BLaER1 treated with 17β-estradiol and CSF1 and Interleukin-3, amounts not matched to agents 10 nM and 100 nM (cell line): Measurements from ENCODE around the gene IL3RA.

ENCODE experiments used
- H3K27ac ChIP-seq, 11 experiments: shearing (Covaris generic); formaldehyde crosslinking; 2 replicates each; pipeline ENCODE4 v1.8.1; 2022
- H3K27me3 ChIP-seq, 11 experiments: shearing (Covaris generic); formaldehyde crosslinking; 2 replicates each; pipeline ENCODE4 v1.8.1; 2022
- H3K36me3 ChIP-seq, 11 experiments: shearing (Covaris generic); formaldehyde crosslinking; 2 replicates each; pipeline ENCODE4 v1.8.1; 2022
- H3K4me1 ChIP-seq, 10 experiments: shearing (Covaris generic); formaldehyde crosslinking; 2 replicates each; pipeline ENCODE4 v1.8.1; 2022
- H3K4me2 ChIP-seq, 11 experiments: shearing (Covaris generic); formaldehyde crosslinking; 2 replicates each; pipeline ENCODE4 v1.8.1; 2022
- H3K4me3 ChIP-seq, 10 experiments: shearing (Covaris generic); formaldehyde crosslinking; 2 replicates each; pipeline ENCODE4 v1.8.1; 2022
- H3K9ac ChIP-seq, 11 experiments: shearing (Covaris generic); formaldehyde crosslinking; 2 replicates each; pipeline ENCODE4 v1.8.1; 2022
- H3K9me3 ChIP-seq, 11 experiments: shearing (Covaris generic); formaldehyde crosslinking; replicated peaks in 1 of 11; 2 replicates each; pipeline ENCODE4 v1.8.1; 2022
- H4K20me1 ChIP-seq, 11 experiments: shearing (Covaris generic); formaldehyde crosslinking; 2 replicates each; pipeline ENCODE4 v1.8.1; 2022
- Cebpa-rat ChIP-seq, 11 experiments: shearing (Covaris generic); IDR thresholded peaks; 2 replicates each; pipeline ENCODE4 v1.8.1; 2022

Gene IL3RA

DNA sequence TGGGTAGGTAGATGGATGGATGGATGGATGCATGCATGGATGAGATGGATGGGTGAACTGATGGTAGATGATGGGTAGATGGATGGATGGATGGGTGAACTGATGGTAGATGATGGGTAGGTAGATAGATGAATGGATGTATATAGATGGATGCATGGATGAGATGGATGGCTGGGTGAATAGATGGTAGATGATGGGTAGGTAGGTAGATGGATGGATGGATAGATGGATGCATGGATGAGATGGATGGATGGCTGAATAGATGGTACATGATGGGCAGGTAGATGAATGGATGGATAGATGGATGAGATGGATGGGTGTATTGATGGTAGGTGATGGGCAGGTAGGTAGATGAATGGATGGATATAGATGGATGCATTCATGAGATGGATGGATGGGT lies 70.5 kb downstream of the IL3RA start:
- no peaks in the 10 kb centered on the region for H3K27me3 ChIP-seq
- peaks cover 0 to 12% (median 10%) of the 10 kb centered on the region in 10 experiments; a peak in 14 of 20 replicates for H3K4me1 ChIP-seq
- no peak overlapping the region for H3K9ac ChIP-seq
- H3K4me3 ChIP-seq, result no peak overlapping the region
- H3K9me3 ChIP-seq, result peaks cover 0 to 46% (median 36%) of the 10 kb centered on the region in 11 experiments; a peak in 19 of 22 replicates
- H3K4me2 ChIP-seq, result no peak overlapping the region
- TF ChIP-seq Cebpa-rat (IDR thresholded peaks at IDR 0.05), result no peak
- H4K20me1 ChIP-seq, result peaks cover 0 to 26% (median 10%) of the 10 kb centered on the region in 11 experiments; a peak in 11 of 22 replicates
- H3K27ac ChIP-seq, result no peak overlapping the region
- H3K36me3 ChIP-seq, result peaks cover 60 to 76% (median 67%) of the 10 kb centered on the region in 11 experiments

DNA sequence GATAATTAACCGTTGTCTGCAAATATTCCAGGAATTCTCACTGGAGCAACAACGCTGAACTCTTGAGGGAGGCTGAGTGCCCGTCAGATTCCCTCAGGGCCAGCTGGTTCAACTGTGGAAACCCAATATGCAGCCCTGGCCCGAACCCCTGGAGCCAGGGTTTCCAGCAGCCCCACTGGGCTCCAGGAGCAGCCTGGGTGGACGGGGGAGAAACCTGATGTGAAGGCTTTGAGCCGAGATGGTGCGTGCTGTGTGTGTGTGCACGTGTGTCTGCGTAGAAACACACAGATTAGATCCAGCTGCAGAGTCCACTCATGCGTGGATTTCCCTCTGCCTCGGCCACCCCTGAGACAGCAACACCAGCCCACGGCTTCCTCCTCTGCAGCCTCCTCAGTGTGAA lies 74.7 kb downstream of the IL3RA start:
- H3K4me3 ChIP-seq, result no peak overlapping the region
- peaks cover 0 to 16% (median 10%) of the 10 kb centered on the region in 10 experiments; a peak in 14 of 20 replicates for H3K4me1 ChIP-seq
- peaks cover 55 to 72% (median 61%) of the 10 kb centered on the region in 11 experiments for H3K36me3 ChIP-seq
- H3K9ac ChIP-seq, result peak overlapping the region in 2 of 11 experiments; percentile 15 to 39; a peak in 2 of 22 replicates
- no peak for TF ChIP-seq Cebpa-rat (IDR thresholded peaks at IDR 0.05)
- H3K27me3 ChIP-seq, result no peaks in the 10 kb centered on the region
- peaks cover 0 to 12% (median 2%) of the 10 kb centered on the region in 11 experiments; a peak in 7 of 22 replicates for H3K9me3 ChIP-seq
- peak overlapping the region in 2 of 11 experiments; percentile 40 to 45; a peak in 3 of 22 replicates for H3K27ac ChIP-seq
- H4K20me1 ChIP-seq, result peaks cover 0 to 33% (median 13%) of the 10 kb centered on the region in 11 experiments; a peak in 14 of 22 replicates
- peak overlapping the region in 7 of 11 experiments; percentile 33 to 51 (median 46); a peak in 13 of 22 replicates for H3K4me2 ChIP-seq

DNA sequence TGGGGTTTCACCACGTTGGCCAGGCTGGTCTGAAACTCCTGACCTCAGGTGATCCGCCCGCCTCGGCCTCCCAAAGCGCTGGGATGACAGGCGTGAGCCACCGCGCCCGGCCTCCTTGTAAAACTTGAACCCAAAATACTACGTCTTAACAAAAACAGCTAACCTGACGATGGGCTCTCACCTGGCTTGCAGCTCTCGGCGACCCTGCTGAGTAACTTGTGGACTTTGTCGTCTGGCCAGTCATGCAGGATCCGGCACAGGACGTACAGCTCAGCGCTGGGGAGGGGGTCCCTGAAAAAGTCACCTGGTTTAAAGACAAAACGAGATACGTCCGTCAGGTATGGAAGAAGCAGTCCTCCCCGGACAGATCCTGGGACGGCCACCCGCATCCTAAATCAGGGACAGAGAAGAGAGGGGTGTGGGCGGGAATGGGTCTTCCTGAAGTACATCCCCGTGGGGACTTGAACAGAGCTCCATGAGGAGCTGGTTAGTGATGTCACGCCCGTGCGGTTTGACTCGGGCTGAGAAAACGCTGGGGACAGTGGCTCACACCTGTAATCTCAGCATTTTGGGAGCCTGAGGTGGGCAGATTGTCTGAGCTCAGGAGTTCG lies 76.1 kb downstream of the IL3RA start:
- H3K27me3 ChIP-seq, result no peaks in the 10 kb centered on the region
- no peak overlapping the region for H3K4me2 ChIP-seq
- no peak overlapping the region for H3K4me3 ChIP-seq
- H3K27ac ChIP-seq, result no peak overlapping the region
- no peak for TF ChIP-seq Cebpa-rat (IDR thresholded peaks at IDR 0.05)
- peaks cover 54 to 72% (median 59%) of the 10 kb centered on the region in 11 experiments for H3K36me3 ChIP-seq
- H3K9me3 ChIP-seq, result no peaks in the 10 kb centered on the region
- peaks cover 0 to 16% (median 10%) of the 10 kb centered on the region in 10 experiments; a peak in 14 of 20 replicates for H3K4me1 ChIP-seq
- no peak overlapping the region for H3K9ac ChIP-seq
- peaks cover 0 to 31% (median 13%) of the 10 kb centered on the region in 11 experiments; a peak in 14 of 22 replicates for H4K20me1 ChIP-seq

DNA sequence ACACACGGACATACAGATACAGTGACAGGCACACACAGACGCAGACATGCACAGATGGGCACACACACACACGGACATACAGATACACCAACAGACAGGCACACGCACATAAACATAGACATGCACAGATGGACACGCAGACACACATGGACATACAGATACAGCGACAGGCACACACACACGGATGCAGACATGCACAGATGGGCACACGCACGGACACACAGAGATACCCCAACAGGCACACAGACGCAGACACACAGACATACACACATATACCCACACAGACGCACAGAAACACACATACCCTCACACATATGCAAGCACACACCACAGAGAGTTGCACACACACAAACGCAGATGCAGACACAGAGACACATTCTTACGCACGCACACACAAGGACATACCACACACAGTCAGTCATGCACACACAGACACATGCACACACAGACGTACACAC lies 79.8 kb downstream of the IL3RA start:
- H3K27me3 ChIP-seq, result no peaks in the 10 kb centered on the region
- peaks cover 12 to 18% (median 15%) of the 10 kb centered on the region in 11 experiments for H3K9me3 ChIP-seq
- H3K36me3 ChIP-seq, result peaks cover 71 to 95% (median 86%) of the 10 kb centered on the region in 11 experiments
- no peak overlapping the region for H3K27ac ChIP-seq
- H3K4me3 ChIP-seq, result no peak overlapping the region
- H3K4me1 ChIP-seq, result peaks cover 0 to 23% (median 7%) of the 10 kb centered on the region in 10 experiments; a peak in 14 of 20 replicates
- no peak for TF ChIP-seq Cebpa-rat (IDR thresholded peaks at IDR 0.05)
- H3K4me2 ChIP-seq, result no peak overlapping the region
- H3K9ac ChIP-seq, result no peak overlapping the region
- peaks cover 0 to 41% (median 10%) of the 10 kb centered on the region in 11 experiments; a peak in 14 of 22 replicates for H4K20me1 ChIP-seq

DNA sequence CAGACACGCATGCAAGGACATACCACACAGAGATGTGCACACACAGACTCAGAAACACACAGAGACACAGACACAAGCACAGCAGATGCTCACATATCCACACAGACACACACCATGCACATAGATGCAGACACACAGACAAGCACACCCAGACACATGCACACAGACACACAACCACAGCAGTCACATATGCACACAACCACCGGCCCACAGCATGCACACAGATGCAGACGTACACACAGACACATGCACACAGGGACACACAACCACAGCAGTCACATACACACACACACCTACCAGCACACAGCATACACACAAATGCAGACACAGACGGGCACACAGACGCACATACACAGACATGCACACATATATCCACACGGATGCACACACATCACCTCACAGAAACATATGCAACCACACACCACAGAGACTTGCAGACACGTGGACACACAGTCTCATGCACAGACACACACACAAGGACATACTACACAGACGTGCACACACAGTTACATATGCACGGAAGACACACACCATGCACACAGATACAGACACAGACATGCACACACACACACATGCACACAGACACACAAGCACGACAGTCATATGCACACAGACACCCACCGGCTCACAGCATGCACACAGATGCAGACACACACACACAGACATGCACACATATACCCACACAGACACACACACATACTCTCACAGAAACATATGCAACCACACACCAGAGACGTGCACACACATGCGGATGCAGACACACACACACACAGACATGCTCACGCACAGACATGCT lies 80.6 kb downstream of the IL3RA start:
- Histone ChIP-seq H3K9me3 (peaks cover 20 to 26% (median 24%) of the 10 kb centered on the region in 11 experiments), H3K4me1 (peaks cover 0 to 16% (median 0%) of the 10 kb centered on the region in 10 experiments; a peak in 5 of 20 replicates), H4K20me1 (peaks cover 0 to 35% (median 5%) of the 10 kb centered on the region in 11 experiments; a peak in 10 of 22 replicates), H3K9ac (no peak overlapping the region), H3K36me3 (peaks cover 72 to 95% (median 86%) of the 10 kb centered on the region in 11 experiments), H3K27me3 (no peaks in the 10 kb centered on the region), H3K4me2 (no peak overlapping the region), H3K27ac (no peak overlapping the region), H3K4me3 (no peak overlapping the region)
- TF ChIP-seq Cebpa-rat (IDR thresholded peaks at IDR 0.05), result no peak

DNA sequence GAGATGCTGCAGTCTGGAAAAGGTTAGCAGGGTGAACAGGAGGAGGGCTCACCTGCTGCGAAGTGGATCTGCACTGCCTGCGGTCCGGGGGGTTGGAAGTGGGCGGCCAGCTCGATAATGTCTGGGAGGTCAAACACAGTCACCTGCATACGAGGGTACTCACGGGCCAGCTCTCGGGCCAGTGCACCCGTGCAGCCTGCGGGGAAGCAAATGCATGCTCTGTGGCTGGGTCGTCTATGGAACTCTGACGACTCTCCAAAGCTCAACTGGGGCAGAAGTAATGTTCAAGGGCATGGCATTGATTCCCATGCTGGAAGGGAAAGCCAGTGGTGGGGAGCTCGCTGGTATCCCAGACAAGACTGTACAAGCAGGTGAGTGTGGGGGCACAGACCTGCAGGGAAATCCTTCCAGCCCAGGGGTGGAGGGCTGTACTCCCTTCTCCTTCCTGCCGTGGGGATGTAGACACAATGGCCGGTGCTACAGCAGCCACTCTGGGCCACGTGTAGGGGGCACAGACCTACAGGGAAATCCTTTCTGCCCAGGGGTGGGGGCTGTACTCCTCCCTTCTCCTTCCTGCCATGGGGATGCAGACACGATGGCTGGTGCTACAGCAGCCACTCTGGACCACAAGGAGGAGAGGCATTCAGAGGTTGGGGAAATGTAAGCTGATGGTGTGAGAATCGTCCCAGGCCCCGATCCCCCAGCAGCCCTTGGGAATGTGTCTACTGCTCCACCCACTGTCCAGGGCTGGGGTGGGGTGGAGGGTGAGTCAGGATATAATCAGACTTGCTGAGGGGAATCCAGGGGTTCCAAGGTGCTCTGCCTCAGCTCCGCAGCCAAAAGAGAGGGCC lies 81.6 kb downstream of the IL3RA start:
- no peak for TF ChIP-seq Cebpa-rat (IDR thresholded peaks at IDR 0.05)
- H3K4me1 ChIP-seq, result peaks cover 0 to 16% (median 0%) of the 10 kb centered on the region in 10 experiments; a peak in 5 of 20 replicates
- H3K9ac ChIP-seq, result no peak overlapping the region
- no peaks in the 10 kb centered on the region for H3K27me3 ChIP-seq
- H3K4me2 ChIP-seq, result no peak overlapping the region
- H3K9me3 ChIP-seq, result peaks cover 30 to 36% (median 33%) of the 10 kb centered on the region in 11 experiments
- peaks cover 0 to 30% (median 5%) of the 10 kb centered on the region in 11 experiments; a peak in 9 of 22 replicates for H4K20me1 ChIP-seq
- H3K27ac ChIP-seq, result no peak overlapping the region
- H3K36me3 ChIP-seq, result peaks cover 72 to 95% (median 87%) of the 10 kb centered on the region in 11 experiments
- H3K4me3 ChIP-seq, result no peak overlapping the region; a peak in 1 of 20 replicates

DNA sequence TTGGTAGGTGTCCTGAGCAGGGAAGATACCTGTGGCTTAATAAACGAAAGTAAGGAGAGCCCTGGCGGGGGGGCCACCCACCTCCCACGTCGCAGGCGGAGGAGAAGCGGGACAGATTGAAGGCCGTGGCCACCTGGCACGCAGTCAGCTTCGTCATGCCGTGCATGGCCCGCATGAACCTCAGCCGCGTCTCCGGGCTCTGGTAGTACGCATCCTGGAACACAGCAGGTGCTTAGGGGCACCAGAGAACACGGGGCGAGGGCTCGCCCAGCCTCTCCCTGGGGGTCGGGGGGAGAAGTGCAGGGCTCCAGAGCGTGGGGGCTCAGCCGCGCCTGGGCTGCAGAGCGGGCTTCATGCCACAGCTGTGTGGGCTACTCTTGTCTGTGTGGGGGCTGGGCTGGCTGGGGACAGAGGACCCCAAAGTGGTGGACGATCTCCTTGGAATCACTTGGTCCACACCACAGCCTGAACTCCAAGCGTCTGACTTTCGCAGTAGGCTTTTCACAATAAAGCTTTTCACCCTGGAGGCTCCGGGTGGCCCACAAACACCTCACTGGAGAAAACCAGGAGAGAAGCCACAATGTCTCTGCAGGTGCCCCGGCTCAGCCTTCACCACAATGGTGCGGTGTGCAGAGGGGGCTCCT lies 82.4 kb downstream of the IL3RA start:
- Histone ChIP-seq H4K20me1 (peaks cover 0 to 21% (median 4%) of the 10 kb centered on the region in 11 experiments; a peak in 8 of 22 replicates), H3K9ac (0 out of 22 replicates have a peak overlapping the region, but pooled peaks of 1 of the 11 experiments have one; percentile 13), H3K4me3 (no peak overlapping the region), H3K9me3 (peaks cover 37 to 44% (median 41%) of the 10 kb centered on the region in 11 experiments), H3K27ac (no peak overlapping the region), H3K27me3 (no peaks in the 10 kb centered on the region), H3K4me2 (no peak overlapping the region), H3K4me1 (peaks cover 0 to 16% (median 0%) of the 10 kb centered on the region in 10 experiments; a peak in 5 of 20 replicates), H3K36me3 (peaks cover 67 to 92% (median 83%) of the 10 kb centered on the region in 11 experiments)
- no peak for TF ChIP-seq Cebpa-rat (IDR thresholded peaks at IDR 0.05)
